Skeletal muscle tissue (tissue), 4 donors: ENCODE data around the gene TMC6. TPM values are rescaled to one million over a fixed set of nuclear protein-coding genes. Genes with fewer than 3 reads are reported as not detected.

ENCODE experiments used
- H3K27ac ChIP-seq: one replicate; pipeline ENCODE4 v1.7.0; 2013; ENCODE audit warnings: mild to moderate bottlenecking, low read depth, low read length, inconsistent platforms
- H3K27me3 ChIP-seq, 3 donors: one replicate each; pipeline ENCODE4 v1.7.0; 2013; ENCODE audit warnings: low read length in 3 of 3; ENCODE audit not compliant: control insufficient read depth in 3 of 3, insufficient read depth in 3 of 3
- H3K36me3 ChIP-seq, 3 donors: one replicate each; pipeline ENCODE4 v1.7.0; 2013; ENCODE audit warnings: low read length in 3 of 3; ENCODE audit not compliant: control insufficient read depth in 3 of 3, insufficient read depth in 3 of 3
- H3K4me1 ChIP-seq, 3 donors: one replicate each; pipeline ENCODE4 v1.7.0; 2013; ENCODE audit warnings: low read length in 3 of 3, mild to moderate bottlenecking in 3 of 3; ENCODE audit not compliant: control insufficient read depth in 3 of 3, insufficient read depth in 3 of 3
- H3K4me3 ChIP-seq, 3 donors: one replicate each; pipeline ENCODE4 v1.7.0; 2013; ENCODE audit warnings: low read length in 3 of 3
- H3K9ac ChIP-seq, 3 donors: one replicate each; pipeline ENCODE4 v1.7.0; 2013; ENCODE audit warnings: low read length in 3 of 3, mild to moderate bottlenecking in 3 of 3, moderate library complexity in 2 of 3, low read depth in 1 of 3
- H3K9me3 ChIP-seq, 3 donors: one replicate each; pipeline ENCODE4 v1.7.0; 2013; ENCODE audit warnings: low read length in 3 of 3; ENCODE audit not compliant: control insufficient read depth in 3 of 3
- total RNA-seq: library from RNA; depleted of rRNA; stranded (reverse); fragments of >200 nt; gene quantifications from one replicate; pipeline ENCODE4 v1.2.3, GENCODE V29; 2014
- donor health status: Osteomylitis.

Gene TMC6
- total RNA-seq, 1 donor from 2014 or later = 15.7 TPM

- Histone ChIP-seq H3K4me3 (no peak overlapping the region), H3K9ac (no peak overlapping the region), H3K4me1 (peaks cover 26 to 58% (median 45%) of the 10 kb centered on the region in 3 donors), H3K27ac (no peak overlapping the region), H3K27me3 (peaks cover 24 to 40% (median 32%) of the 10 kb centered on the region in 3 donors), H3K9me3 (no peaks in the 10 kb centered on the region), H3K36me3 (no peaks in the 10 kb centered on the region)
These were observed 965 bp upstream of the TMC6 start for GRCh38 chr17:78129351-78130089.

DNA sequence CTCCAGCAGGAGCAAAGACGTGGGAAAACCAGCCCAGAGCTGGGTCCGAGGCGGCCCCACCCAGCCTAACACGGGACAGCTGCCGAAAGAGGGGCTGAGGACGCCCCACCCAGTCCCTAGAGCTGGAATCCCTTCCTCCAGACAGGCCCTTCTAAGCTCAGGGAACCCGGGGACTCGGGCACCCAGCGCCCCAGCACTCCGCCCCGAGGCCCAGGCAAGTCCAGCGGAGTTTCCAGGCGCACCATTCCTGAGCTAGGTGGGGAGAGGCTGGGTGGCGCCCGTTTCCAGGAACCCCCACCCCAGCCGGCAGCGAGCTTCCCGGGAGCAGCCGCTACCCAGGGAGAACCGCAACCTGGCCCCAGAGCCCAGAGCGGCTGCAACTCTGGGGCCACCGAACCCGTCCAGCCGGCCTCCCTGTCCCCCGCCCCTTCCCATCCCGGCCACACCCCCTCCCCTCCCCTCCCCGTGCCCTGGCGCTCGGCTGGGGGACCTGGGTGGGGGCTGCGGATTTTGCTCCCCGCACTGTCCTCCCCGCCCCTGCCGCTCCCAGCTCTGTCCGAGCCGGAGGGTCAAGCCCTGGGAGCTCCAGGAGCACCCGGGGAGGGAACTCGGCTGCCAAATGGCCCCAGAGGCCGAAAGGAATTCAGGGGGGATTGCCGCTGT, 536 bp downstream of the TMC6 start:
- Histone ChIP-seq H3K4me3 (peak overlapping the region; percentile 60 to 67 (median 65)), H3K4me1 (peaks cover 26 to 55% (median 43%) of the 10 kb centered on the region in 3 donors), H3K9me3 (no peaks in the 10 kb centered on the region), H3K27me3 (peaks cover 15 to 36% (median 19%) of the 10 kb centered on the region in 3 donors), H3K36me3 (peaks cover 0 to 1% (median 0%) of the 10 kb centered on the region in 3 donors), H3K27ac (peak overlapping the region; percentile 54), H3K9ac (peak overlapping the region in 2 of 3 donors; percentile 15 to 70)

GRCh38 chr17:78127239-78127887, 1.2 kb downstream of the TMC6 start:
- Histone ChIP-seq H3K4me3 (peak overlapping the region; percentile 56 to 65 (median 60)), H3K27me3 (peaks cover 15 to 34% (median 19%) of the 10 kb centered on the region in 3 donors), H3K9ac (peak overlapping the region in 2 of 3 donors; percentile 29 to 68), H3K36me3 (peaks cover 0 to 2% (median 0%) of the 10 kb centered on the region in 3 donors), H3K4me1 (peaks cover 26 to 51% (median 43%) of the 10 kb centered on the region in 3 donors), H3K27ac (peak overlapping the region; percentile 54), H3K9me3 (no peaks in the 10 kb centered on the region)

GRCh38 chr17:78126895-78127238, 1.7 kb downstream of the TMC6 start:
- H3K4me1 ChIP-seq = peaks cover 26 to 50% (median 43%) of the 10 kb centered on the region in 3 donors
- H3K36me3 ChIP-seq = peaks cover 0 to 2% (median 0%) of the 10 kb centered on the region in 3 donors
- H3K9me3 ChIP-seq = no peaks in the 10 kb centered on the region
- peak overlapping the region in 2 of 3 donors; percentile 29 to 68 for H3K9ac ChIP-seq
- H3K4me3 ChIP-seq = peak overlapping the region in 2 of 3 donors; percentile 56 to 60
- peak overlapping the region; percentile 54 for H3K27ac ChIP-seq
- H3K27me3 ChIP-seq = peaks cover 15 to 32% (median 19%) of the 10 kb centered on the region in 3 donors

DNA sequence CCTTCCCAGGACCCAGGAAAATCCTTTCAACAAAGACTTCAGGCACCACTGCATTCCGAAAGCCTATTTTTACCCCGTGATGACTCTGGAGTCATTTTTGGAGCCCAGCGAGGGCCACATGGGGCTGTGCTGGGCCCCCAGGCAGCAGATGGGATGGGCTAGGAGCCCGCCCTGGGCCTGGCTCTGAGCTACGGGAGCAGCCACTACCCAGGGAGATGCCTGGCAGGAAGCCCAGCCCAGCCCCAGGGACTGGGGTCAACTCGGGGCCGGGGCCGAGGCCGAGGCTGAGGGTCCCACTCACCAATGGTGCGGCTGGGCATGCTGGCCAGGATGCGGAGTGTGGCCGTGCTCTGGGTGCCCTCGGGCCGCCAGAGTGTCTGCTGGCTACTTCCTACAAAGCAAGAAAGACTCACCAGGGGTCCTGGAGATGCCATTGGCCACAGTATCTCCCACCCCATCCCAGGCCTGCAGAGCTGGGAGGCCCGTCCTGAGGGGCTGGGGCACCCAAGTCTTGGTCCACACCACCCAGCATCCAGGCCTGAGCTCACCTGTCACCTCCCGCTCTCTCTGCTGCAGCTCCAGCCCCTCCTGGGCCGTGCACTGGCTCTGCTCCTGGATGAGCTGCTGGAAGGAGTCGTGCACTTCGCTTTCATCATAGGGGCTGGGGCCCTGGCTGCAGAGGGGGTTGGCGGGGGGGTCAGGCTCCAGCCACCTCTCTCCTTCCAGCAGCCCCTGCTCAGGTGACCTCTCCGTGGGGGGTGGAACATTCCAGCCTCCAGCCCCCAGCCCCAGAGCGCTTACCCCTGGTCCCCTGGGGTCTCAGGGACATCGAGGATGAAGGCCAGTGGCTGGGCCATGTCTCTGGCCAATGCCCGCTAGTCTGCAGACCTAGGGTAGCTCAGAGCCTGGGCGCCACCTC, 2.3 kb downstream of the TMC6 start:
- Histone ChIP-seq H3K27me3 (peaks cover 10 to 29% (median 19%) of the 10 kb centered on the region in 3 donors), H3K36me3 (peaks cover 0 to 2% (median 0%) of the 10 kb centered on the region in 3 donors), H3K27ac (peak overlapping the region; percentile 54), H3K4me1 (peaks cover 26 to 50% (median 43%) of the 10 kb centered on the region in 3 donors), H3K4me3 (no peak overlapping the region), H3K9ac (peak overlapping the region in 1 of 3 donors; percentile 25), H3K9me3 (no peaks in the 10 kb centered on the region)

DNA sequence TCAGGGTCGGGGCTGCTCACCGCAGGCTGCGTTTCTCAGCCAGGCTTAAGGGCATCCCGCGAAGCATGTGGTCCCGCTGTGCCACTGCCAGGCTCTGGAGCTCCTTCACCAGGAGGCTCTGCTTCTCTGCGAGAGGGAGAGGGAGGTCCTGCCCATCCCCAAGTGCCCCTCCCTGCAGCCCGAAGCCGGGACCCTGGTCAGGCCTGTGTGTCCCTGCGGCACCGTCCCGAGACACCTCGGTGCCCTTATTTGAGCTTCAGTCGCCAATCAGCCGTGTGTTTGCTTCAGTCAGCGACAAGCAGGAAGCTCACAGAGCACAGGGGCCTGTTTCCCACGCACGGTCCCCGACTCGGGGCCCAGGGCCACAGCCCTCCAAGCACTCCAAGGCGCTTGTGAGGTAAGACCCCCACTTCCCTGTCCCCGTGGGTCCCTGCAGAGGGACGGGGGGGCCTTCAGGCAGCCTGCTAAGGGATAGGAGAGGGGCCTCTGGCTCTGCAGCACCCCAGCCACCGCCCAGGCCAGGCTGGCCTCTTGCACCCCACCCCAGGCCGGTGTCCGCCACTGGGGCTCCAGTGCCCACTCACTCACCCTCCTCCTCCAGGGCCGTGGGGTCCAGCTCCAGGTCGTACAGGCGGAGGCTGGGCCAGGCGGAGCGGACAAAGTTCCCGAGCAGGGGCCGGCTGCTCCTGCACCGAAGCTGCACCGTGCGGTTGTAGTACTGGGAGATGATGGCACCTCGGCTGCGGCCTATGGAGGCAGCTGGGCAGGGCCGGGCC, 3.2 kb downstream of the TMC6 start:
- H3K36me3 ChIP-seq = peaks cover 0 to 2% (median 0%) of the 10 kb centered on the region in 3 donors
- no peak overlapping the region for H3K4me3 ChIP-seq
- peak overlapping the region; percentile 44 for H3K27ac ChIP-seq
- peaks cover 26 to 46% (median 41%) of the 10 kb centered on the region in 3 donors for H3K4me1 ChIP-seq
- no peaks in the 10 kb centered on the region for H3K9me3 ChIP-seq
- peaks cover 1 to 20% (median 11%) of the 10 kb centered on the region in 3 donors for H3K27me3 ChIP-seq
- H3K9ac ChIP-seq = peak overlapping the region in 1 of 3 donors; percentile 25

DNA sequence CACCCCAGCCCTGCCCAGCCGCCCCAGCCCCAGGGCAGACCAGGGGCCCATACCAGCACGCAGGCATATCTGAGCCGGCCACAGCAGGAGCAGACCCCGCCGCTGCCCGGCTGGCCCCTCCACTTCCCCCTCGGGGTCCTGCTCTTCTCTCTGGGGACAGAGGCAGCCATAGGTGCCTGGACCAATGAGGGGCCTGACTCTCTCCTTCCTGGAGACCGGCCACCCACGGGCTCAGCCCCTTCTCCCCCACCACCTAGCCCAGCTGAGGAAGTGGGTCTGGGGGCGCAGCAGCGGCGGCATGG, 3.8 kb downstream of the TMC6 start:
- H3K9me3 ChIP-seq = no peaks in the 10 kb centered on the region
- H3K36me3 ChIP-seq = peaks cover 0 to 2% (median 0%) of the 10 kb centered on the region in 3 donors
- H3K27ac ChIP-seq = no peak overlapping the region
- no peak overlapping the region for H3K9ac ChIP-seq
- peaks cover 24 to 41% (median 39%) of the 10 kb centered on the region in 3 donors for H3K4me1 ChIP-seq
- no peak overlapping the region for H3K4me3 ChIP-seq
- H3K27me3 ChIP-seq = peaks cover 0 to 19% (median 11%) of the 10 kb centered on the region in 3 donors

DNA sequence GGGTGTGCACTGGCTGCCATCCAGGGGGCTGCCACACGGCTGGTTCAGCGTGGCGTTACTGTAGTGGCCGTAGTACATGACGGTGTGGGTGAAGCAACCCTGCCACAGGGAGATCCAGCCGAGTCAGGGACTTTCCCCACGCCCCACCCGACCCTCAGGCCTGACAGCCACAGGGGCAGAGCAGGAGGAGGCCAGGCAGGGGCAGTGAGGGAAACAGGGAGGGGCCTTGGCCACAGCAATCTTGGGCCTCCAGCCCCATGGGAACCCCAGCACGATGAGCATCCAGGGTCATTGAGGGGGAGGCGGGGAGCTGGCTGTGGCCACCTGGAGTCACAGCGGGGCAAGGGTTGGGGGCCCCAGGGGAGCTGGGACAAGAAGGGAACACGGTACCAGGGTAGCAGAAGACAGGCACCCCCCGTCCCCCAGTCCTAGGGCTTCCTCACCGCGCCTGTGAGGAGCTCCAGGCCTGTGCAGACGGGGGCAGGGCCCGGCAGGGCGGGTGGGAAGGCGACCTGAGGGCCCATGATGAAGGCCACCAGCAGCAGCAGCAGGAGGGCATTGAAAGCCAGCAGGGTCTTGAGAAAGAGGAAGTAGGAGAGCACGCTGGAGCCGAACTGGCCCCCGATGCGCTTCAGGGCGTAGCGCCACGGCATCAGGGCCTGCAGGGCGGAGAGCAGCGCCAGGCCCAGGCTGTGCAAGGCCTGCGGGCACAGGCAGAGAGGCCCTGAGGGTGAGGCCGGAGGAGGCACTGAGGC, 4.3 kb downstream of the TMC6 start:
- peaks cover 0 to 14% (median 11%) of the 10 kb centered on the region in 3 donors for H3K27me3 ChIP-seq
- H3K9me3 ChIP-seq = no peaks in the 10 kb centered on the region
- no peak overlapping the region for H3K27ac ChIP-seq
- peaks cover 19 to 37% (median 36%) of the 10 kb centered on the region in 3 donors for H3K4me1 ChIP-seq
- peaks cover 0 to 2% (median 0%) of the 10 kb centered on the region in 3 donors for H3K36me3 ChIP-seq
- no peak overlapping the region for H3K9ac ChIP-seq
- no peak overlapping the region for H3K4me3 ChIP-seq
